Tibial artery (tissue), 4 donors: ENCODE measurements around the gene KLK3.
A peak's percentile ranks its signal among the peaks of the same experiment; 100 is the strongest.

Experiments
- DNase-seq, 2 donors: peaks; one replicate each; pipeline ENCODE4 v3.0.0-alpha.2; 2019
- H3K27ac ChIP-seq, 2 donors: fragments of 200-600 bp; sonication (generic) in 1 of 2; 1 replicate in 1 of 2; 2 replicates in 1 of 2; pipeline ENCODE4 v1.5.1; 2018 to 2019; ENCODE audit warnings: mild to moderate bottlenecking in 1 of 2
- H3K27me3 ChIP-seq, 2 donors: fragments of 200-600 bp; sonication (generic) in 1 of 2; one replicate each; pipeline versions ENCODE4 v1.5.1 to v1.6.0; 2016 to 2019
- H3K36me3 ChIP-seq, 3 donors: fragments of 200-600 bp; sonication (generic) in 2 of 3; one replicate each; pipeline ENCODE4 v1.5.1; 2016 to 2019; ENCODE audit warnings: mild to moderate bottlenecking in 2 of 3
- H3K4me1 ChIP-seq, 4 donors: fragments of 200-600 bp; sonication (generic) in 2 of 4; 1 replicate in 3 of 4; 2 replicates in 1 of 4; pipeline ENCODE4 v1.5.1; 2016 to 2019
- H3K4me3 ChIP-seq, 2 donors: fragments of 200-600 bp; sonication (generic) in 1 of 2; 1 replicate in 1 of 2; 2 replicates in 1 of 2; pipeline ENCODE4 v1.5.1; 2018 to 2019; ENCODE audit warnings: mild to moderate bottlenecking in 2 of 2
- H3K9me3 ChIP-seq, 3 donors: fragments of 200-600 bp; sonication (generic) in 1 of 3; one replicate each; pipeline ENCODE4 v1.5.1; 2016 to 2019
- intact Hi-C: fragments of 100-400 bp; cut with DNase I; formaldehyde crosslinking; loops from one replicate; pipeline ENCODE4 v1.15.0; 2023; ENCODE audit warnings: low total_unique reads
- TF ChIP-seq, protein P1 (sequence below), 2 experiments: fragments of 200-600 bp in 1 of 2; fragments of 450-650 bp in 1 of 2; IDR thresholded peaks; one replicate each; pipeline ENCODE4 v1.5.1; 2017 to 2019; ENCODE audit warnings: antibody characterized with exemption in 2 of 2, mild to moderate bottlenecking in 1 of 2, moderate library complexity in 1 of 2

The KLK3 gene

DNA sequence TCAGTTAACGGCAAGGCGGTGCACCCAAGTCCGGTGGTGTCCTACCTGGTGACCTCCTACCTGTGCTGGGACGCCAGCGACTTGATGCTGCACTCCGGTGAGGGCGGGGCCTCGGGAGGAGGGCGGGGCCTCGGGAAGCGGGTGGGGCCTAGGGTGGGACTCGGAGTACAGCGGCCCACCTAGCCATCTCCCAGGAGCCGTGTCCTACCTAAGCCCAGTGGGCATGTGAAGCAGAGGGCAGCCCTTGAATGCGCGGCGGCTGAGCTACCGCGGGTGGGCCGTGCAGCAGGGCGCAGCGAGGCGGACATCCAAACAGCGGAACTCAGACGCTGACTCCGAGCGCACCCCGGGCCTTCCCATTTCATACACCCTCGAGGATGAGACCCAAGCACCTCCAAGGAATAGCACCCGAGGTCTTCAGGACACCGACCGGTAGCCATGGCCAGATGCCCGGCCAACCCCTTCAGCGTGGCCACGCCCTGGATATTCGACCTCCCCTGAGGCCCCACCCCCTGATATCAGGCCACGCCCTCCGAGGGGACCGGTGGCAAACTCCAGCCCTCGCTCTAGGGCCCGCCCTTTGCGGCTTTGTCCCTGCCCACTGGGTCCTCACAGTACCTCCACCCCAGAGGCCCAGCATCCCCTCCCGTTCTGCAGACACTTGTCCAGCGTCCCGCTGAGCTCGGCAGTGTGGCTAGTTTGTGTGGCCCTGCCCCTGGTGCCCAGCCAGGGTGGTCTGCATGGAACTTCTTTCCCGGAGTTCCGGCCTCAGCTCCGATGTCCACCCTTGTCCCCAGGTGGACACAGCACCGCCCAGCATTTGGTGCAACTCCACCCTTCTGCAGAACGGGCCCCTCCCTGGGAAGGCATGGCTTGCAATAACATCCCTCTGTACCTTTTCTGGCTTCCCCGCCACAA, 36.5 kb upstream of the KLK3 start:
- Histone ChIP-seq H3K27me3 (peaks cover 0 to 75% of the 10 kb centered on the region in 2 donors), H3K4me1 (peaks cover 0 to 16% (median 2%) of the 10 kb centered on the region in 4 donors), H3K4me3 (peak overlapping the region in 1 of 2 donors; percentile 18), H3K27ac (no peak overlapping the region), H3K36me3 (no peaks in the 10 kb centered on the region), H3K9me3 (no peaks in the 10 kb centered on the region)
- TF ChIP-seq, protein P1, sequence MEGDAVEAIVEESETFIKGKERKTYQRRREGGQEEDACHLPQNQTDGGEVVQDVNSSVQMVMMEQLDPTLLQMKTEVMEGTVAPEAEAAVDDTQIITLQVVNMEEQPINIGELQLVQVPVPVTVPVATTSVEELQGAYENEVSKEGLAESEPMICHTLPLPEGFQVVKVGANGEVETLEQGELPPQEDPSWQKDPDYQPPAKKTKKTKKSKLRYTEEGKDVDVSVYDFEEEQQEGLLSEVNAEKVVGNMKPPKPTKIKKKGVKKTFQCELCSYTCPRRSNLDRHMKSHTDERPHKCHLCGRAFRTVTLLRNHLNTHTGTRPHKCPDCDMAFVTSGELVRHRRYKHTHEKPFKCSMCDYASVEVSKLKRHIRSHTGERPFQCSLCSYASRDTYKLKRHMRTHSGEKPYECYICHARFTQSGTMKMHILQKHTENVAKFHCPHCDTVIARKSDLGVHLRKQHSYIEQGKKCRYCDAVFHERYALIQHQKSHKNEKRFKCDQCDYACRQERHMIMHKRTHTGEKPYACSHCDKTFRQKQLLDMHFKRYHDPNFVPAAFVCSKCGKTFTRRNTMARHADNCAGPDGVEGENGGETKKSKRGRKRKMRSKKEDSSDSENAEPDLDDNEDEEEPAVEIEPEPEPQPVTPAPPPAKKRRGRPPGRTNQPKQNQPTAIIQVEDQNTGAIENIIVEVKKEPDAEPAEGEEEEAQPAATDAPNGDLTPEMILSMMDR (IDR thresholded peaks at IDR 0.05) = no peak
- intact Hi-C loops = no loop called here
- DNase-seq = no peak

DNA sequence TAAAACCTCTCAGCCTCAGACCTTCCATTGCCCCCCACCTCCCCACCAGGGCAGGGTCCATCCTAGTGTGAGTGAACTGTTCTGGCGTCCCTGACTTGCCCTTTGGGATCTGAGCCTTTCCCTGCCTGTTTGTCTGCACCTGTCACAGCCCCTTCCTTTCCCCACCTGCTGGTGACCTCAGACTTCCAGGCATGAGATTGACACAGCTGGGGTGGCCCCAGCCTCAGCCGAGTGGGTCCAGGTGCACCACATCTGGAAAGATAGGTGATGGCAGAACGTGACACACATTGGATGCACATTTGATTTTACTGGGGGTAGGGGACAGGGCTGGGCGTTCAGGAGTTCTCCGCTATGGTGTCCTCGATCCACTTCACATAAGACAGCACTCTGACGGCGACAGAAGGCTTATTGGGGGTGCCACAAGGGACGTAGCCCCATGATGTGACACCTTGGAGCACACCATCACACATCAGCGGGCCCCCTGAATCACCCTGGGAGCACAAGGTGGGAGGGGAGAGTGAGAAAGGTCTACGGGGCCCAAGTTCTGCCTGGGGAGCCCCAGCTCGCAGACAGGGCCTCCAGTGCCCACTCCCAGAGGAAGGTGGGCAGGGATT, 35.7 kb upstream of the KLK3 start:
- TF ChIP-seq, protein P1 (IDR thresholded peaks at IDR 0.05) = no peak
- H3K36me3 ChIP-seq = no peaks in the 10 kb centered on the region
- H3K4me1 ChIP-seq = peaks cover 0 to 16% (median 2%) of the 10 kb centered on the region in 4 donors
- H3K27ac ChIP-seq = no peak overlapping the region
- H3K9me3 ChIP-seq = no peaks in the 10 kb centered on the region
- H3K27me3 ChIP-seq = peaks cover 0 to 81% of the 10 kb centered on the region in 2 donors
- DNase-seq = no peak
- H3K4me3 ChIP-seq = no peak overlapping the region
- intact Hi-C loops = no loop called here

- no peak overlapping the region for H3K4me3 ChIP-seq
- H3K27ac ChIP-seq = no peak overlapping the region
- intact Hi-C loops = no loop called here
- TF ChIP-seq, protein P1 (IDR thresholded peaks at IDR 0.05) = no peak
- no peaks in the 10 kb centered on the region for H3K36me3 ChIP-seq
- peaks cover 0 to 79% of the 10 kb centered on the region in 2 donors for H3K27me3 ChIP-seq
- DNase-seq = no peak
- H3K9me3 ChIP-seq = no peaks in the 10 kb centered on the region
- H3K4me1 ChIP-seq = peaks cover 0 to 16% (median 2%) of the 10 kb centered on the region in 4 donors
These were observed 35.1 kb upstream of the KLK3 start for GRCh38 chr19:50819636-50820035.

DNA sequence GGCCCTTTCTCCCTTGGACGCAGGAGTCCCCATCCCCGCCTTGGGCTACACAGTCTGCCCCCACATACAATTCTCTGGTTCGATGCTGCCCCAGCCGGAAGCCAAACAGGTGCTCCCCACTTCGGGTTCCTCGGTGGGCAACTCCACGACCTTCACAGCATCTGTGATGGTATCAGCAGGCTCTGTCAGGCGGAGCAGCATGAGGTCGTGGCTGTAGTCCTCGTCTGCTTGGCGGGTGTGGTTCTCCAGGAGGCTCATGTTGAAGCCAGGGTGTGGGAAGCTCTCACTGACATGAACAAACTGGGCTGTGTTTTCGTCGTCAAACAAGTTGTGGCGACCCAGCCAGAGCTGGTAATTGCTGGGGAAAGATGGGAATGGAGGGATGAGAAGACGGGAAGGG, 34.6 kb upstream of the KLK3 start:
- TF ChIP-seq, protein P1 (IDR thresholded peaks at IDR 0.05) = no peak
- Histone ChIP-seq H3K4me3 (no peak overlapping the region), H3K36me3 (no peaks in the 10 kb centered on the region), H3K4me1 (peaks cover 0 to 16% (median 2%) of the 10 kb centered on the region in 4 donors), H3K27ac (no peak overlapping the region), H3K9me3 (no peaks in the 10 kb centered on the region), H3K27me3 (peaks cover 0 to 74% of the 10 kb centered on the region in 2 donors)
- no peak for DNase-seq
- intact Hi-C loops = no loop called here

DNA sequence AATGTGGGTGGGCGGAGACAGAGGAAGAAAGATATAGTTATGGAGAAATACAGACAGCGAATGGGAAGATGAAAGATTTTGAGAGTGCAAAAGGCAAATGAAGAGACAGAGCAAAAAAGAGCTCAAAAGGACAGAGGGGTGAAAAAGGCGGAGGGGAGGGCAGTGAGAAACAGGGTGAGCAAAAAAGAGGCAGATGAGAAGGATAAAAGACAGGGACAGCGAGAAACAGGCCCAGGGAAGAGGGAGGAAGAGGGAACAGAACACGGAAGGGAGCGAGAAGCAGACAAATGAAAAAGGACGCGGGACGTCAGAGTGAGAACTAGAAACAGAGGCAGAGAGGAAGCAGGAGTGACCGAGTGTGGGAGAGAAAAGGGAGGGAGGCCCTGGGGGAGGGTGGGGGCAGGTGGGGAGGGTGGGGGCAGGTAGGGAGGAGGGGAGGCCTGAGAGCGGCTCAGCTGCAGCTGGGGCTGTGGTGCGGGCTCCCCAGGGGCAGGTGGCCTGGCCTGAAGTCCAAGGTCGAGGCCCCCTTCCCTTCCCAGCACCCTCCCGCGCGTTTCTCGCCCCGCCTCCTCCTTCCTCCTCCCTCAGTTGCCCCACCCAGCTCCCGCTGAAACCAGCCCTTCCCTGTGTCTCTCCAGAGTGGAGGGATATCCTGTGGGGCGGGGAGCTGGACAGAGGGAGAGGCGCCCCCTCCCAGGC, 34.0 kb upstream of the KLK3 start:
- Histone ChIP-seq H3K4me3 (no peak overlapping the region), H3K27me3 (peaks cover 0 to 68% of the 10 kb centered on the region in 2 donors), H3K4me1 (peaks cover 0 to 16% (median 2%) of the 10 kb centered on the region in 4 donors), H3K27ac (no peak overlapping the region), H3K36me3 (no peaks in the 10 kb centered on the region), H3K9me3 (no peaks in the 10 kb centered on the region)
- TF ChIP-seq, protein P1 (IDR thresholded peaks at IDR 0.05) = no peak
- no peak for DNase-seq
- intact Hi-C loops = no loop called here
